Activated T-helper 9 cell treated with anti-CD3 and anti-CD28 coated beads, Interleukin-2, amount 50 U/mL, for 16 hours (primary cell): ENCODE results near the gene FOXP4.

ENCODE experiments used
- DNase-seq: peaks from one replicate; pipeline ENCODE4 v3.0.0-alpha.2; 2020; ENCODE audit warnings: low read depth

FOXP4 gene

DNA sequence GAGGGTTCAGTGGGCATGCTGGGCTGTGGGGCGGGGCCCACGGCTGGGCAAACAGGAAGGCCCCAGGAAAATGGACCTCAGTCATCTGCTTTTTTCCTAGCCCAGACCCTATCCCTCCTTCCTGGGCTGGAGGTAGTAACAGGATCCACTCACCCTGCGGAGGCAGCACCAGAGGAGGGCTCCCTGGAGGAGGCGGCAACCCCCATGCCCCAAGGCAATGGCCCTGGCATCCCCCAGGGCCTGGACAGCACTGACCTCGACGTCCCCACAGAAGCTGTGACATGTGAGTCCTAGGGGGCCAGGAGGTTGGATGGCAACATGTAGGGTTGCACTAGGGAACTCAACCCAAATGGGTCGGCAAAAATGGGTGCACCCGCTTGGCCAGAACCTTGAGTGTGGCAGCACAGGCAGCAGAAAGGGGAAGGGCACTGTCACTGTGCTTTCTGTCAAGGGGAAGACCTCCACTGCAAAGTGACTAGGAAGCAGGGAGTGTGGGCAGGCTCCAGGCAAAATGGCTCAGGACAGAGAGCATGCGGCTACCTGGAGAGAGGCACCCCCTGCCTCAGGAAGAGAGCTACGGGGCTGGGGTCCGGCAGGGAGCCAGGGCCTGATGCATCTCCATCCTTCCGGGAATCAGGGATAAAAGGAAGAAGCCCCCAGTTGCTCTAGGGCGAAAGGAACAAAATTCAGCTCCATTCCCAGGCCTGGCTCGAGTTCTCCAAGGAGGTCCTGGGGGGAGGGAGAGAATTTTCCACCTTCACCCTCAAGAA lies 100.0 kb downstream of the FOXP4 start:
- DNase-seq: no peak

DNA sequence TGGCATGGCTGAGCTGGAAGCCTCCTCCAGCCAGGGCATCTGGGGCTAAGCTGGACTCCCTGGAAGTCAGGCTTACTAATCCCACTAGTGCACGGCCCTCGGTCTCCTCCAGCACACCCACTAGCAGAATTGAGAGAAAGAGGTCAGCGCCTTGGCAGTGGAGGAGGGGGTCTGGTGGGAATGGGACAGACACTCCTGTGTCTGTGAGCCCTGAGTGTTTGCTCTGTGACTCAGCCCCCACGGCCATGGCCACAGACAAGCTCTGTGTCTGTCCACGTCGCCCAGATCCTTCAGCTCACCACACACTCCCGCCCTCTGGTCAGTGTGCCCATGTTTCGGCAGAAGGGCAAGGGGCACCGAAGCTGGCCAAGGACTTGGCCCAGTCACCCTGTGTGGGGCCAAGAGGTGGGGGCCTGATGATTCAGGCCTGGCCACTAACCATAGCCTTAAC lies 100.9 kb downstream of the FOXP4 start:
- no peak for DNase-seq

DNA sequence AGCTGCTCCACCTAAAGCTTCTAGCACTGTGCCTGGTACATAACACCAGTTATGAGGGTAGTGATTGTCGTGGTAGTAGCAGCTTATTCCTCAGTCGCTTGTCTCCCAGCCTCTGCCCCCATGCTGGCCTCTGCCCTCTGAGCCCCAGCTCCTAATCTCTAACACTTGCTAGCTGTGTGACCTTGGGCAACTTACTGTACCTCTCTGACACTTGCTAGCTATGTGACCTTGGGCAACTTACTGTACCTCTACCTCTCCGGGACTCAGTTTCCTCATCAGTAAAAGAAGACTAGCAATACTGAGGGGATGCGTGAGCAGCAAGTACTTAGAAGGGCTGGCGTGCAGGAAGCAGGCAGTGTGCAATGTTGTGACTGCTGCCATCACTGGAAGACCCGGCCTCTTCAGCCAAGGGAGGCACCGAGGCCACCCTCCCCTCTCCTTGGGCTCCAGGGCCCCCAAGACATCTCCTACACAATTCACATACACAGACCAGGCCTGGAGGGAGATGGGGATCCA lies 101.9 kb downstream of the FOXP4 start:
- DNase-seq: no peak

GRCh38 chr6:41648921-41649320 lies 102.7 kb downstream of the FOXP4 start:
- DNase-seq: no peak

- no peak for DNase-seq
These were observed 103.4 kb downstream of the FOXP4 start for GRCh38 chr6:41649596-41649995.

GRCh38 chr6:41650120-41650519 lies 103.9 kb downstream of the FOXP4 start:
- DNase-seq: no peak

- no peak for DNase-seq
These were observed 105.2 kb downstream of the FOXP4 start for GRCh38 chr6:41651246-41651961.
